SK-N-MC (cell line): ENCODE data around the gene POU4F2.

Source experiments
- EZH2 ChIP-seq: fragments of 200-600 bp; sonication (generic); IDR thresholded peaks from one replicate; pipeline ENCODE4 v1.6.1; 2017; ENCODE audit warnings: antibody characterized with exemption
- FOXP2 ChIP-seq: optimal IDR thresholded peaks from 2 replicates; pipeline ENCODE3; 2011; ENCODE audit warnings: mild to moderate bottlenecking, moderate library complexity; ENCODE audit not compliant: insufficient read depth; ENCODE audit errors: extremely low read length, control extremely low read depth
- POLR2AphosphoS5 ChIP-seq: IDR thresholded peaks from 2 replicates; pipeline ENCODE4 v1.6.1; 2012; ENCODE audit warnings: mild to moderate bottlenecking, low read depth, low read length, borderline replicate concordance

- TF ChIP-seq POLR2AphosphoS5 (no peak), EZH2 (no peak), FOXP2 (no peak)
Measured at GRCh38 chr4:146640465-146641061, 1.9 kb downstream of the POU4F2 start.
